Caco-2 (cell line): ENCODE measurements around the gene TNFSF13. TPM values are rescaled to one million over a fixed set of nuclear protein-coding genes. Genes with fewer than 3 reads are reported as not detected.
A peak's percentile ranks its signal among the peaks of the same experiment; 100 is the strongest.

Experiments
- BruUV-seq: library from RNA; stranded (reverse); fragments of 400-500 nt; replicated peaks from 2 replicates; lab custom pipeline; 2021; lab: Mats Ljungman, UMichigan
- CTCF ChIA-PET: fragments of 300-600 bp; sonication (Branson Sonifier 250); formaldehyde crosslinking; loops from one replicate; lab custom pipeline; 2022; ENCODE audit warnings: antibody characterized with exemption; lab: Charles Lee
- POLR2A ChIA-PET: fragments of 300-600 bp; sonication (Branson Sonifier 250); formaldehyde crosslinking; loops from one replicate; lab custom pipeline; 2022; ENCODE audit warnings: antibody characterized with exemption; lab: Charles Lee
- DNase-seq, 2 experiments: peaks; one replicate each; pipeline versions ENCODE4 v3.0.0 to v3.0.0-alpha.2; 2020 to 2022
- H3K27me3 ChIP-seq: replicated peaks from 2 replicates; pipeline ENCODE4 v1.6.0; 2011; ENCODE audit warnings: low read length; ENCODE audit not compliant: control insufficient read depth, insufficient read depth
- H3K36me3 ChIP-seq: 2 replicates; pipeline ENCODE4 v1.5.1; 2011; ENCODE audit warnings: low read length; ENCODE audit not compliant: control insufficient read depth, insufficient read depth
- H3K4me1 ChIP-seq: fragments of 250-450 bp; sonication (Bioruptor Pico); 2 replicates; pipeline ENCODE4 v1.5.1; 2020; ENCODE audit warnings: mild to moderate bottlenecking
- H3K4me3 ChIP-seq: 2 replicates; pipeline ENCODE4 v1.5.1; 2011; ENCODE audit warnings: low read depth, mild to moderate bottlenecking, control low read depth, low read length
- H3K9me3 ChIP-seq: fragments of 250-450 bp; sonication (Bioruptor Pico); 2 replicates; pipeline ENCODE4 v1.5.1; 2020; ENCODE audit warnings: mild to moderate bottlenecking, moderate library complexity
- H3K27ac Mint-ChIP-seq: one replicate; pipeline ENCODE4 v1.8.0; 2022; ENCODE audit warnings: mixed read lengths; ENCODE audit not compliant: unreplicated experiment
- H3K27me3 Mint-ChIP-seq: one replicate; pipeline ENCODE4 v1.8.0; 2022; ENCODE audit warnings: mixed read lengths; ENCODE audit not compliant: insufficient read depth, unreplicated experiment
- H3K36me3 Mint-ChIP-seq: one replicate; pipeline ENCODE4 v1.8.0; 2022; ENCODE audit warnings: mild to moderate bottlenecking, mixed read lengths; ENCODE audit not compliant: insufficient read depth, unreplicated experiment
- H3K4me1 Mint-ChIP-seq: one replicate; pipeline ENCODE4 v1.8.0; 2022; ENCODE audit warnings: low read depth, mixed read lengths; ENCODE audit not compliant: unreplicated experiment
- H3K4me3 Mint-ChIP-seq: one replicate; pipeline ENCODE4 v1.8.0; 2022; ENCODE audit warnings: mild to moderate bottlenecking, moderate library complexity, mixed read lengths; ENCODE audit not compliant: unreplicated experiment
- H3K9me3 Mint-ChIP-seq: one replicate; pipeline ENCODE4 v1.8.0; 2022; ENCODE audit warnings: mixed read lengths; ENCODE audit not compliant: unreplicated experiment
- intact Hi-C: fragments of 100-400 bp; cut with micrococcal nuclease; formaldehyde crosslinking; loops from one replicate; pipeline ENCODE4 v1.10.0; 2022; ENCODE audit not compliant: unreplicated experiment
- total RNA-seq: library from RNA; stranded (reverse); gene quantifications from 2 replicates; pipeline ENCODE4 v1.2.3, GENCODE V29; 2022
- TF ChIP-seq, protein P1 (sequence below), 2 experiments: fragments of 200-600 bp in 1 of 2; IDR thresholded peaks; 1 replicate in 1 of 2; 2 replicates in 1 of 2; pipeline versions ENCODE4 v1.5.1 to v1.8.0; 2011 to 2022; ENCODE audit warnings: antibody characterized with exemption in 1 of 2, control low read depth in 1 of 2, inconsistent platforms in 1 of 2, low read depth in 1 of 2, low read length in 1 of 2, mild to moderate bottlenecking in 1 of 2, moderate library complexity in 1 of 2; ENCODE audit not compliant: insufficient read depth in 1 of 2, severe bottlenecking in 1 of 2, unreplicated experiment in 1 of 2

TNFSF13 gene
- total RNA-seq, 1 experiment from 2014 or later = 0.20 TPM

DNA sequence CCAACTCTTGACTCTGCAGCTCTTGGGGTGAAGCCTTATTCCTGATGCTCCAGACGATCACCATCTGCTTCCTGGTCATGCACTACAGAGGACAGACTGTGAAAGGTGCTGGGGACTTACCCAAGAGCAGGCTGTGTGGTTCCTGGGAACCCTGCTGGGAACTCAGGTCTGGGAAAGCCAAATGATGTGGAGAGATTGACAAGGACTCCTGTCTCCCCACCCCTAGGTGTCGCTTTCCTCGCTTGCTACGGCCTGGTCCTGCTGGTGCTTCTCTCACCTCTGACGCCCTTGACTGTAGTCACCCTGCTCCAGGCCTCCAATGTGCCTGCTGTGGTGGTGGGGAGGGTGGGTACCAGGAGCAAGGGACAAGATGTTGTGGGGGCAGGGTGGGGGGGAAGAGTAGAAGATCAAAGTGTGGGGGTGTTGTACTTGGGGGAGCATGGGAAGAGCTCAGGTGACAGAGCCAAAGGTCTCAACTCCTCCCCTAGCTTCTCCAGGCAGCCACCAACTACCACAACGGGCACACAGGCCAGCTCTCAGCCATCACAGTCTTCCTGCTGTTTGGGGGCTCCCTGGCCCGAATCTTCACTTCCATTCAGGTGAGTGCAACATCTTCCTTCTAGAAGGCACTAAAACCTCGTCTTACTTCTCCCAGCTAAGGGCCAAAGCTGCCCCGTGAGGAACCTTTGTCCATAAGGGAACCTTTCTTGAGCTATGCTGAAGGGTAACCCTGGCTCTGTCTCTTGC, 28.3 kb downstream of the TNFSF13 start:
- TF ChIP-seq, protein P1, sequence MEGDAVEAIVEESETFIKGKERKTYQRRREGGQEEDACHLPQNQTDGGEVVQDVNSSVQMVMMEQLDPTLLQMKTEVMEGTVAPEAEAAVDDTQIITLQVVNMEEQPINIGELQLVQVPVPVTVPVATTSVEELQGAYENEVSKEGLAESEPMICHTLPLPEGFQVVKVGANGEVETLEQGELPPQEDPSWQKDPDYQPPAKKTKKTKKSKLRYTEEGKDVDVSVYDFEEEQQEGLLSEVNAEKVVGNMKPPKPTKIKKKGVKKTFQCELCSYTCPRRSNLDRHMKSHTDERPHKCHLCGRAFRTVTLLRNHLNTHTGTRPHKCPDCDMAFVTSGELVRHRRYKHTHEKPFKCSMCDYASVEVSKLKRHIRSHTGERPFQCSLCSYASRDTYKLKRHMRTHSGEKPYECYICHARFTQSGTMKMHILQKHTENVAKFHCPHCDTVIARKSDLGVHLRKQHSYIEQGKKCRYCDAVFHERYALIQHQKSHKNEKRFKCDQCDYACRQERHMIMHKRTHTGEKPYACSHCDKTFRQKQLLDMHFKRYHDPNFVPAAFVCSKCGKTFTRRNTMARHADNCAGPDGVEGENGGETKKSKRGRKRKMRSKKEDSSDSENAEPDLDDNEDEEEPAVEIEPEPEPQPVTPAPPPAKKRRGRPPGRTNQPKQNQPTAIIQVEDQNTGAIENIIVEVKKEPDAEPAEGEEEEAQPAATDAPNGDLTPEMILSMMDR (IDR thresholded peaks at IDR 0.05; ENCODE audit: insufficient read depth in 1 of 2, low read depth in 1 of 2, low read length in 1 of 2, severe bottlenecking in 1 of 2, unreplicated experiment in 1 of 2) = no peak
- Mint-ChIP-seq H3K27me3 (no peaks in the 10 kb centered on the region), H3K4me1 (peaks cover 4% of the 10 kb centered on the region), H3K9me3 (no peaks in the 10 kb centered on the region), H3K36me3 (peaks cover 45% of the 10 kb centered on the region), H3K4me3 (no peak overlapping the region), H3K27ac (no peak overlapping the region)
- POLR2A ChIA-PET = no interaction called here
- peaks cover 7% of the 10 kb centered on the region for H3K4me1 ChIP-seq
- H3K36me3 ChIP-seq = no peaks in the 10 kb centered on the region; the same call in 1 of the 2 replicates
- intact Hi-C loops = no loop called here
- H3K9me3 ChIP-seq = no peaks in the 10 kb centered on the region
- H3K27me3 ChIP-seq = no peaks in the 10 kb centered on the region
- BruUV-seq = no TSS peak
- CTCF ChIA-PET = interaction anchor here (1.8 kb wide), 1 partner anchor 27 kb away, joined by 4 read pairs; the partner anchor contains the start of gene FXR2
- H3K4me3 ChIP-seq = no peak overlapping the region
- DNase-seq = peak; percentile 42

DNA sequence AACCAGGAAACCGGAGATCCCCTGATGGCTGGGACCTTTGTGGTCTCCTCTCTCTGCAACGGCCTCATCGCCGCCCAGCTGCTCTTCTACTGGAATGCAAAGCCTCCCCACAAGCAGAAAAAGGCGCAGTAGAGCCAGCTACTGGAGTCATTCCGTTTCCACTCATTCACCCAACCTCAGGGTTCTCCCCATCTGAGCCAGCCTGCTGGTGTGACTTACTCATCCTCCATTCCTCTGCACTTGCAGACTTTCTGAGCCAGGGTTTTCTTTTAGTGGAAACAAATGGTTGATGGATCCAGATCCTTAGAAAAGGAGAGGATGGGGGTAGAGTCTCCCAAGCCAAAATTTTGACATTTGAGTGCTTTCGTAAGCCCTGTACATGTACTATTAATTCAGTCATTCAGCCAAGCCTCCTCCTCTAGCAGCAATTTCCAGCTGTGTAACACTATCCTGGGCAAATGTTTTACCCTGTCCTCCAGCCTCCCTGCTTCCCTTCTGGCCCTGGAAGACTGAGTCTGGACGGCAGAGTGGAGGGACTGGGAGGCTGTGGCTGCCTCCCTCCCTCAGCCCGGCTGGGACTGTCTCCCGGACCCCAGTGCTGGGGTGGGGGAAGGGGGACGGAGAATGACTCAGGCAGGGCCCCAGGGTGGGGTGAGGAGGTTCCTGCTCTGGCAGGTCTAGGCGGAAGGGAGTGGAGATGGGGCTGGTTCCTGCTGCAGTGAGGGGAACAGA, 29.0 kb downstream of the TNFSF13 start:
- H3K27me3 ChIP-seq = no peaks in the 10 kb centered on the region
- no peaks in the 10 kb centered on the region for H3K27me3 Mint-ChIP-seq
- no TSS peak for BruUV-seq
- H3K4me1 Mint-ChIP-seq = peaks cover 4% of the 10 kb centered on the region
- no peaks in the 10 kb centered on the region; the same call in 1 of the 2 replicates for H3K36me3 ChIP-seq
- H3K27ac Mint-ChIP-seq = no peak overlapping the region
- no peaks in the 10 kb centered on the region for H3K9me3 Mint-ChIP-seq
- H3K9me3 ChIP-seq = no peaks in the 10 kb centered on the region
- no peak overlapping the region for H3K4me3 Mint-ChIP-seq
- TF ChIP-seq, protein P1 (IDR thresholded peaks at IDR 0.05; ENCODE audit: insufficient read depth in 1 of 2, low read depth in 1 of 2, low read length in 1 of 2, severe bottlenecking in 1 of 2, unreplicated experiment in 1 of 2) = no peak
- intact Hi-C loops = no loop called here
- POLR2A ChIA-PET = no interaction called here
- CTCF ChIA-PET = interaction anchor here (1.8 kb wide), 1 partner anchor 27 kb away, joined by 4 read pairs; the partner anchor contains the start of gene FXR2
- no peak for DNase-seq
- H3K36me3 Mint-ChIP-seq = peaks cover 43% of the 10 kb centered on the region
- no peak overlapping the region for H3K4me3 ChIP-seq
- H3K4me1 ChIP-seq = peaks cover 6% of the 10 kb centered on the region

DNA sequence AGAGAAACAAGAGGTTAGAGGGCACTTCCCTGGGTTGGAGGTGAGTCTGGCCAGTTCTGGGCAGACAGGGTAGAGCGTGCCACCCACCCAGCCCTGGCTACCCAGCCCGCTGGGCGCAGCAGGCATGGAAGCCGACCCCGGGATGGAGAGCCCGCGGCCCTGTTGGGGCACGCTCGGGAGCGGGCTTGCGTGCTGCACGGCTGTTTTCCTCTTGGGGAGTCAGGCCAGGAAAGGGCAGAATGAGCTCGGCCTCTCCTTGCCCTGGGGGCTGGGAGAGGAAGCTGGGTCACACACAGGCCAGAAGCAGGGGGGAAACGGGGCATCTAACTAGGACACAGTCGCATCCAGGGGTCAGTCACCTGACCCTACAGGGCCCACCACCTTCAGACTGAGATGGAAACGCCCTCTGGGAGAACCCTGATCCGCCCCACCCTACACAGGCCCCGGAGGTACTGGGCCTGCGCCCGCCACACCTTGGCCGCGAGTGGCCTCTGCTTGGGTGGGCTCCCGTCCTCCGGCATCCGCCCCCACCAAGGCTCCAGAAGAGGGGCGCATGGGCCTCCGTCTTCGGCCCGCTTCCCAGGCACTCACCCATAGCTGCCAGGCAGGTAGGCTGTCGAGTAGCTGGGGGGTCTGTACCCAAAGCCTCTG, 30.1 kb downstream of the TNFSF13 start:
- peaks cover 45% of the 10 kb centered on the region for H3K36me3 Mint-ChIP-seq

More for the DNA sequence above, 30.1 kb downstream of the TNFSF13 start:
- H3K9me3 ChIP-seq = no peaks in the 10 kb centered on the region
- ChIA-PET CTCF (no interaction called here), POLR2A (no interaction called here)
- intact Hi-C loops = no loop called here
- TF ChIP-seq, protein P1 (IDR thresholded peaks at IDR 0.05; ENCODE audit: insufficient read depth in 1 of 2, low read depth in 1 of 2, low read length in 1 of 2, severe bottlenecking in 1 of 2, unreplicated experiment in 1 of 2) = no peak
- no peak overlapping the region for H3K4me3 ChIP-seq
- no peaks in the 10 kb centered on the region for H3K27me3 Mint-ChIP-seq
- BruUV-seq = no TSS peak
- no peaks in the 10 kb centered on the region for H3K9me3 Mint-ChIP-seq
- no peak overlapping the region for H3K27ac Mint-ChIP-seq
- H3K4me1 ChIP-seq = no peaks in the 10 kb centered on the region
- H3K36me3 ChIP-seq = no peaks in the 10 kb centered on the region; the same call in 1 of the 2 replicates
- peaks cover 4% of the 10 kb centered on the region for H3K4me1 Mint-ChIP-seq
- no peaks in the 10 kb centered on the region for H3K27me3 ChIP-seq
- no peak for DNase-seq
- no peak overlapping the region for H3K4me3 Mint-ChIP-seq
